Stimulated activated CD8-positive, alpha-beta memory T cell treated with anti-CD3 and anti-CD28 coated beads, Interleukin-4, amount 100 ng/mL, for 24 hours (primary cell): ENCODE data around the gene GABARAPL2.

Experiments used
- DNase-seq: peaks from one replicate; pipeline ENCODE4 v3.0.0-alpha.2; 2020; ENCODE audit warnings: low read depth

GABARAPL2 gene

DNA sequence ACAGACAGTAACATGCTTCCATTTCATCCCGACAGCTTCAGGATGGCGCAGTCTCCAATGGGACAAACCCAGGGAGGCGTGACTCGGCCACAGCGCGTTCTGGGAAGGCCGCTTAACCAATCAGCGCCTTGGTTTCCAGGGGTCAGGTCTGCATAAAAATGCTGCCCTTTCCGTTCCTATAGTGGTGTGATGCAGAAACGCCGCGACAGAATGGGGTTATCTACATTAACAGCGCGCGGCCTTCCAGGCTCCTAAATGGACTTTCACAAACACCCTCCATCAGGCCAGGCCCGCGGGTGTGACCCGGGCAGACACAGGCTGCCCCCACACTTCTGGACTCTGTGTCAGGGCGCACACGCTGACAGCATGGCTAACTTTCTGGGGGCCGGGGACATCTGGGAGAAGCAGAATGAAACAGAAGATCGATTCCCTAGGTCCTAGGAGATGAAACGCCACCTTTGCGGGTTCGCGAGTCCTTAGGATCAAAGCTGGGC lies 10.9 kb upstream of the GABARAPL2 start:
- no peak for DNase-seq

DNA sequence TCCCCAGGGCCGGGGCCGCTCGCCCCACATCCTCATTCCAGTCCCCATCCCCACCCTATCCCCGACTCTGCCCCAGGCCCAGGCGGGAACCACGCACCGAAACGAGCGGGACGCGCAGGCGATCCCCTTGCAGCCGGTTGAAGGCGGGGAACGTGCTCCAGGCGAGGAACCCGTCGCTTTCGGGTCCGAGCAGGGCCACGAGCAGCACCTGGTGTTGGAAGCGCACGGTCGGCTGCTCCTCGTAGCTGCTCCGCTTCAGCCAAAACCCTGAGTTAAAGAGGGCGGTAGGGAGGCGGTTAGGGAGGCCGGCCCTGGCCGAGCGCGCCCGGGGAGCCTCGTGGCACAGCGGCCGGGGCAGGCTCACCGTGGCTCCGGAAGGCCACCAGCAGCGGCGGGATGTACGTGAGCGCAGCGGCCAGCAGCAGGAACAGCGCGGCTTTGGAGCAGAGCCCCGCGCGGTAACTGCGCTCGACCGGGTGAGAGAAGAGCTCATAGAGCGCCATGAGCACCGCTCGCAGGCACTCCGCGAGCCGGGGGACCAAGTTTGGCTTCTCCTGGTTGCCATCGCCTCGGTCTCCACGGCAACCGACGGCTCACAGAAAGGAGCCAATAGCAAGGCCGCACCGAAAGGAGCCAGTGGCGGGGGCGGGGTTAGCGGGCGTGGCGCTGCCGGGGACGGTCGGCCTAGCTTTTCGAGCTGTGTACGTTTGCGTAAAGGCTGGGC lies 10.3 kb upstream of the GABARAPL2 start, which contains the start of gene TMEM231:
TMEM231 (minus strand) TSS at position 546 of the 724 bp plus-strand sequence; CDS start at position 503, 43 bp downstream.
- DNase-seq = peak; percentile 98

DNA sequence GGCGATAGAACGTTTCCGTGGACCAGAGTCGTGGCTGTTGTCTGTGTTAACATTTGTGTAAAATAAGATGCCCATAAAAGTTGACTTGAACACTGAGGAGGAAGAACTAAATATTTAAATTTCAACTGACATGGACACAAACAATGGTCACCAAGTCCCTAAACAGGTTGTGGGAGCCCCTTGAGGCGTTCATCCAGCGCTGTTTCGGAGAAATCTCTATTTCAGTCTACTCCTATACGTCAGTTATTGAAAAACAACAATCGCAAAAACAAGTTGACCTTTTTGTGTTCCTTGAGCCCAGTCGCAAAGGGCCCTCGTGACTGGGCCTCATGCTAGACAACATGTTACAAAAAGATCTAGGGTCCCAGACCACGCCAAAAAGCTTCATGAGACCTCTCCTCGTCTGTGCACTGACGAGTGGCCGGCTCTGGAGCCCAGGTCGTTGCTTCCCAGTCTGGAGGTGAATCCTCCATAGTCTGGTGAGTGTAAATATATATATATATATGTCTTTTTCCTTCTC lies 9.7 kb upstream of the GABARAPL2 start:
- no peak for DNase-seq

DNA sequence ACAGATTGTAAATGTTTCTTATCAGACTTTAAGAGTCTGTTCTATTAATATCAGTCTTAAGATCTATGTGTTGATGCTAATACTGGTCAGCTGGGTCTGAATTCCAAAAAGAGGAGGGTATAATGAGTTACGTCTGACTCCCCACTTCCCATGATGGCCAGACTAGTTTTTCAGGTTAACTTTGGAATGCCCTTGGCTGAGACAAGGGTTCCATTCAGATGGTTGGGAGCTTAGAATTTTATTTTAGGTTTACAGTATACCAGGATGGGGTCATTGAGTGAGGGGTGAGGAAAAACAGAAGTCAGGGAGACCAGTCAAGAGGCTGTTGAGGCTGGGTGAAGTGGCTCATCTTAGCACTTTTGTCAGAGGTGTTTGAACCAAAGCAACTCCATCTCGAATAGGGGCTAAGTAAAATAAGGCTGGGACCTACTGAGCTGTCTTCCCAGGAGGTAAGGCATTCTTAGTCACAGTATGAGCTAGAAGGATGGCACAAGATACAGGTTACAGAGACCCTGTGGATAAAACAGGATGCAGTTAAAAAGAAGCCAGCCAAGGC lies 7.3 kb upstream of the GABARAPL2 start:
- no peak for DNase-seq

DNA sequence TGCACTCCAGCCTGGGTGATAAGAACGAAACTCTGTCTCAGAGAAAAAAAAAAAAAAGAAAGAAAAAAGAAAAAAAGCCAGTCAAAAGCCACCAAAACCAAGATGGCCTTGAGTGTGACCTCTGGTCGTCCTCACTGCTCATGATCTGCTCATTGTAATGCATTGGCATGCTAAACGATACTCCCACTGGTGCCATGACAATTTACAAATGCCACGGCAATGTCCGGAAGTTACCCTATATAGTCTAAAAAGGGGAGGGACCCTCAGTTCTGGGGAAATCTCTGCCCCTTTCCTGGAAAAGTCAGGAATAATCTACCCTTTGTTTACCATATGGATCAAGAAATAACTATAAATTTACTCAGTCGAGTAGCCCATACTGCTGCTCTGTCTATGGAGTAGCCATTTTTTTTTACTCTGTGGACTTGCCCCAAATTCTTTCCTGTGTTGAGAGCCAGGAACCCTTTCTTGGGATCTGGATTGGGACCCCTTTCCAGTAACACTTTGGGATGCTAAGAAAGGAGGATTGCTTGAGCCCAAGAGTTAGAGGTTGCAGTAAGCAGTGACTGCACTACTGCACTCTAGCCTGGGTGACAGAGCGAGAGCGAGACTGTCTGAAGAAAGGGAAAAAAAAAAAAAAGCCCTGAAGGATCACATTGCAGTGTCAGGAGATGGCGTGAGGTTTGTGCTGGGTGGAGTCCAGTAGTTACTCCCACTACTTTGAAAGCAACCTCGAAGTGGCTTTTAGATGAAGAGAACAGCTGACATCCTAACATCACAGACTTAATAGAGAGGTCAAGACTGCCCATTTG lies 6.4 kb upstream of the GABARAPL2 start:
- DNase-seq = no peak

DNA sequence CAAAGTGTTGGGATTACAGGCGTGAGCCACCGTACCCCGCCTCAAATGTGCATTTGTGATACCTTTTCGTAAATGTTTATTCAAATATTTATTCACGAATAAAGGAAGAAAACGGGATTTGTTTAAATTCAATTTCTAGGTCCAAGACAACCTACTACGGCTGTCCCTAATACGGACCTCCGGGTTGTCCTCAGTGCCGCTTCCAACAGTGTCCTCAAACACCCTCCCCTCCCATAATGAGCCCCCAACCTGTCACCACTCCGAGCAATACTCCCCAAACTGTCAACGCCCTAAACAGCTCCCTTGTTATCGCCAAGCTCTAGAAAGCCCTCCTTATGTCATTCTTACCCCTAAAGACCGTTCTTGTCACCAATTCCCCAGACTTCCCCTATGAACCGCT lies 539 bp upstream of the GABARAPL2 start:
- DNase-seq = no peak

DNA sequence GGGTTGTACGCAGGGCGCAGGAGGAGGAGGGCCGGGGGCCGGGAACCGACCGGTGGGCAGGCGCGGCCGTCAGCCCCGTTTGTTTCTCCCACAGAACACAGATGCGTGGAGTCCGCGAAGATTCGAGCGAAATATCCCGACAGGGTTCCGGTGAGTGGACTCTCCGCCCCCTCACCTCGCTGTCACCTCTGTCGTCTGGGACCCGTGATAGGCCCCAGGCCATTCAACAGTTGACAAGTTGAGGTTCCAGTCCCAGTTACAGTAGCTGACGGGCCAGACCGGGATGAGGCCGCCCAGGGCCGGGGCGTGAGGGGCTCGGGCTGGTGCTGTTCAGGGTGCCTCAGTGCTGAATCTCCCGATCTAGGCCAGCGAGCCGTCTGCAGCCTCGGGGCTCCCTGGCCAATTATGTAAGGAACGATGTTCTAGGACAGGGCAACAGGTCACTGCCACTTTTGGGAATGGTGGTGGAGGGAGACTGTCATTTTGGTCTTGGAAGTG lies 628 bp downstream of the GABARAPL2 start:
- DNase-seq = no peak

DNA sequence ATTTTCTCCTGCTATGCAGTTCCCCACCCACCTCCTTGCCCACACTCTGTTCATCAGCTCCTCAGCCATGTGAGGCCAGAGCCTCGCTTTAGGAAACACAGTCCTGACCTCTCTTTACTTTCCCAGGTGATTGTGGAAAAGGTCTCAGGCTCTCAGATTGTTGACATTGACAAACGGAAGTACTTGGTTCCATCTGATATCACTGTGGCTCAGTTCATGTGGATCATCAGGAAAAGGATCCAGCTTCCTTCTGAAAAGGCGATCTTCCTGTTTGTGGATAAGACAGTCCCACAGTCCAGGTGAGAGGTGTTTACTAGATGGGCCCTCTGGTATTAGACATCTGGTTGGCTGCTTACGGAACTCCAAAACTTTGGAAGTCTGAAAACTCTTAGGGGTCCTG lies 1.7 kb downstream of the GABARAPL2 start:
- no peak for DNase-seq

DNA sequence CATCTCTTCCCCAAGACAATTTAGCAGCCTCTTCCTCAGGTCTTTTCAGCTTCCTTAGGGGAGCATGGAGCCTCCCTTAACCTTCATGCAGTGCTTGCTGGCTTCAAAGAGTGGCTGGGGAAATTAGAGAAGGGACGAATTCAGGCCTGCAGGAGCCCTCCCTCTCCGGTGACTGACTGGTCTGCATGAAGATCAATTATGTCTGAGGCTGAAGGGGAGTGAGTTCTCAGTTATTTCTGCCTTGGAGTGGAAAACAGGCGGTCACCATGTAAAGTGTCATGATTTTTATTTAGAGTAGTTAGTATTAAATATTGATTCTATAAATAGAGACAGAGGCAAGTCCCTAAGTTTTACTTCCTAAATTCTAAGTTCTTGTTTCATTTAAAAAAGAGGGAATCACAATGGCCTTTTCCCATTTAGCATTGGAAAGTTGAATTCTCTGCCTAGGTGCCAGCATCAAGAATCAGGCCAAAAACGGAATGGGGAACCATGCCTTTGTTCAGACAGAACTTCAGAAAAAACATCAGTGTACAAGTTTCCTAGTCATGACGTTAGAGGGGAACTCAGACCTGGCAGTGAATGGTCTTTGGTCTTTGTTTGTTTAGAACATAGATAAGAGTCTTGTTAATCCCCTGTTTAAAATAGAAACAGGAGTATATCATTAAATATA lies 4.4 kb downstream of the GABARAPL2 start:
- DNase-seq = no peak

DNA sequence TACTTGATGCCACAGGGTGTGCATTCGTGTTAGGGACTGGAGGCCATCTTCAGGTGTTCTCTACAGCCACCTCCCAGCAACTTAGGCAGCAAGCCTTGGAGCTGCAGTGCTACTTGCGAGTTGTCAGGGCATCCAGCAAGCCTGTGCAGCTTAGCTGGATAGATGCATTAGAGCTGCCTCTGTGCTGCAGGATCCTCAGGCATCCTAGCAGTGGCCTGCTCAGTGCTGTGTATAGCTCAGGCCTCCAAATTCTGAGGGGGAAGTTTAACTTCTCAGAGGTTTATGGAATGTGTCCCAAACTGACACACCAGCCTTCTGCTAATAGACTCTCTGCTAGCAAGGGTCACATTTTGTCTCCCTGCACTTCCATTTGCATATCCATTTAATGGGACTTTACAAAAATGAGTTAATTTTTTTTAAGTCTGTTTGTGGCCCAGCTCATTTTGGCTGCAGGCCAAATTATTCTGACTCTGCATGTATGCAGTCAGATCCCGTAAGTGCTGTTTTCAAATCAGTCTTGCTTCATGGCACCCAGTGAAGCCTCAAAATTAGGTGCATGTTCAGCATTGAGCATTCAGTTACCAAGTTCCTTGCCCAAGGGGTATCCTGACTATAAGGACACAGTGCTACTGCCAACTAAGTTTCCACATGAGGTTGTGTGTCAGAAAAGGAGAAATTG lies 6.8 kb downstream of the GABARAPL2 start:
- no peak for DNase-seq

DNA sequence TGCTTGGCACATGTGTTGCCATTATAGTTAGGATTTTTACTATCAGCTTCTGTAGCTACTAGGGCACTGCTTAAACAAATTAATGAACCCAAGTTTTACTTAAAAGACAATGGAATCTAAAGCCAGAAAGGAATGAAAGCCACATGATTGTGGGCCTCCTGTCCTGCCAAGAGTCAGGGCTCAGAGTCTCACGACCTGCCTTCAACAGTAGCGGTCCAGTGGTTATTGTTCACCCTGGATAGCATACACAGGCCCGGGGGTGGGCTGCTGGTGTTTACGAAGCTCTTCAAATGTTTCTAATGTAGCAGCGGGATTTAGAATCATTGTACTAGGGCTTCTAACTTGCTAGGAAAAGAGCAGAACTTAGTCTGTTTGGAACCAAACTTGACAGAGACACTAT lies 7.8 kb downstream of the GABARAPL2 start:
- no peak for DNase-seq

DNA sequence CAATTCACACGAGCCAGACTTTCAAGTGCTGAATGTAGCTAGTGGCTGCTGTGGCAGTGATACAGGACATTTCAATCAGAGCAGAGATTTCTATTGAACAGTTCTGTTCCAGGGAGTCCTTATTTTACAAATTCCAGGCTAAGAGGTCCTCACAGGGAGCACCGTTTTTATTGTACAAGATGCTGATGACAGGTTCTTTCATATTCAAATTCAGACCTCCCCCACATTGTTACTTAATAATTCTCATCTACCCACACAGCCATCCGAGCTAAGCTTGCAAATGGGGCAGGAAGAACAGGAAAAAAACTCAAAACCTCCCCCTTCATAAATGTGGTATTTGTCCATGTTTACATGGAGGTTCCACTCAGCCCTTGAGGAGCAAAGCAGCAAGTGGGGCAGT lies 9.8 kb downstream of the GABARAPL2 start:
- DNase-seq = no peak

DNA sequence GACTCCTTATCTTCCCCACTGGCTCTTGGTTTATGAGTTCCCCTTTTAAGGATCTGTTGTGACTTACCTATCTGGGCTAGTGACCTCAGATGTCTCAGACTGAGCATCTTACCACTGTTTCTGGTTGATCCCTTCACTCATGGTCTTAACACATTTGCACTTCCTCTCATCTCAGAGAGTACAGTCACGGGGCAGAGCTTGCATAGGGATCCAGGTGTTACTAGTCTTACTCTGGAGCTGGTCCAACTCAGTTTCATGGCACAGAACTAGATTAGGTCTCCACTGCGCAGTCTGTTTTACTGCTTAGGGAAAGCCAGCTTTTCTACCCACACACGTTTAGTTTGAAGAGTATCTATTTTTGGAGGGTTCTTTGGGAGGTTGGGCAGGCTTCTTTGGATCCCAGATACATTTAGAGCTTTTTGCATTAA lies 10.2 kb downstream of the GABARAPL2 start:
- no peak for DNase-seq

DNA sequence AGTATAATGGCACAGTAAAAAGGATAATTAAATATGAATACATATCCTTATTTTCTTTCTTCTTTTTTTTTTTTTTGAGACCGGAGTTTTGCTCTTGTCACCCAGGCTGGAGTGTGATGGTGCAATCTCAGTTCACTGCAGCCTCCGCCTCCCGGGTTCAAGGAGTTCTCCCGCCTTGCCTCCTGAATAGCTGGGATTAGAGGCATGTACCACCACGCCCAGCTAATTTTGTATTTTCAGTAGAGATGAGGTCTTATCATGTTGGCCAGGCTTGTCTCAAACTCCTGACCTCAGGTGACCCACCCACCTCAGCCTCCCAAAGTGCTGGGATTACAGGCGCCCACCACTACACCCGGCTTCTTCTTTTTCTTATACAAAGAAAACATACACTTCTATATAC lies 12.0 kb downstream of the GABARAPL2 start:
- no peak for DNase-seq

DNA sequence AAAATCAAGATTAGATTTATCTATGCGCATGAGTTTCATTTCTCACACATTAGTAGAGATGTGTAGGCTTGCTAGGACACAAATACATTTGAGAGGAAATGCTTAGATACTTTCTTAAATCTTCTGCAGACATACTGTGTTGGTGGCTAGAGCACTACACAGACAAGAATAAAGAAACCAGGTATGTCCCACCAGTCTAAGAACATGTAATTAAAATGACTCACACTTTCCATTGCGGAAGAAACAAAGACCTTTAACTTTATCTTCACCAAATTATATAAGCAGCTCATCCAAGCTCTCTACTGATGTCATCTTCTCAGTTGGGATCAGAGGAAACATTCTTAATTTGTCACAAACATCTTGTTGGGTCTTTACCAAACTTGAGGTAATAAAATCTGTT lies 12.5 kb downstream of the GABARAPL2 start:
- DNase-seq = no peak

DNA sequence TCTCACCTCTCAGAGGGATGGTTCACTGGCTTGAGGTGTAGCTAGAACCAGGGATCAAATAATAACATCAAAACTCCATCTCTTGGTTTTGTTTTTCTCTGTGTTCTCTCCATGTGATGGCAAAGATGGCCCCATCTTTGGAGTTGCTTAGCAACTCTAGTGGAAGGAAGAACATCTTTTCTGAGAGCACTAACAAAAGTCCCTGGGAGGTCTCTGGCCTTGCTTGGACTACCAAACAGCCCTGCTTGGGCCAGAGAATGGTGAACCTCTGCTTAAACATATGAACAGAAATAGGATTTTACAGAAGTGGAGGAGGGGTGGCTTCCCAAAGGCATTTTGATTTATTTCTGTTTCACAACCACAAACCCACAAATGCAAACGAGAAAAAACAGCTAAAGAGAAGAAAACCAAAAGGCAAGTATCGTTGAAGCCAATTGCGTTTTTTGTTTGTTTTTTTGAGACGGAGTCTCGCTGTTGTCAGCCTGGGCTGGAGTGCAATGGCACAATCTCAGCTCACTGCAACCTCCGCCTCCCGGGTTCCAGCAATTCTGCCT lies 13.2 kb downstream of the GABARAPL2 start:
- DNase-seq = no peak

DNA sequence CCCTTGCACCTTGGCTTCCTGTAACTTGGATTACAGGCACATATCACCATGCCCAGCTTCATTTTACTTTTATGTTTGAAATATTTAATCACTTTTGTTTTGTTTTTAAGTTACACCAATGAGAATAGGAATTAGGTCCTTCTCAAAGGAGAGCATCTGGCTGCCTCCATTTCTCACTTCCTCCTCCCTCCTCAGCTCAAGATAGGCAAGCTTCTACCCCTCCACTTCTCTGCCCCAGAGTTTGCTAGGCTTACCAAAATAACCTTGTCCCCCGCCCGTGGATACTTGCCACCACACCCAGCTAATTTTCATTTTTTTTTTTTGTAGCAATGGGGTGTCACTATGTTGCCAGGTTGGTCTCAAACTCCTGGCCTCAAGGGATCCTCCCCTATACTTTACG lies 17.9 kb downstream of the GABARAPL2 start:
- DNase-seq = no peak

DNA sequence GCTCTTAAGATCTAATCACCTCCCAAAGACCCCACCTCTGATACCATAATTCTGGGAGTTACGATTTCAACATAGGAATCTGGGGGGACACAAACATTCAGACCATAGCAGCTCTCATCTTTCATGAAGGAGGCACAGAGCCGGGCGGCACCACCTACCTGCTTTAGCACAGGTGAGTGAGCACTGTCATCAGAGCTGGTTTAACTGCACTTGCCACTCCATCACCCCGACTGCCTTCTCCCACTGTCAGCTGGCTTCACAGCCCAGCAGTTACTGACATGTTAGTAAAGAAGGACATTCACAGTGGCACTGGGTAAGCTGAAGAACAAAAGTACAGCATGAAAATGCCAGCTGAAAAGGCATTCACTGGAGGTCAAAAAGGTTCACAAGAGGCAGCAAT lies 22.5 kb downstream of the GABARAPL2 start:
- DNase-seq = no peak

DNA sequence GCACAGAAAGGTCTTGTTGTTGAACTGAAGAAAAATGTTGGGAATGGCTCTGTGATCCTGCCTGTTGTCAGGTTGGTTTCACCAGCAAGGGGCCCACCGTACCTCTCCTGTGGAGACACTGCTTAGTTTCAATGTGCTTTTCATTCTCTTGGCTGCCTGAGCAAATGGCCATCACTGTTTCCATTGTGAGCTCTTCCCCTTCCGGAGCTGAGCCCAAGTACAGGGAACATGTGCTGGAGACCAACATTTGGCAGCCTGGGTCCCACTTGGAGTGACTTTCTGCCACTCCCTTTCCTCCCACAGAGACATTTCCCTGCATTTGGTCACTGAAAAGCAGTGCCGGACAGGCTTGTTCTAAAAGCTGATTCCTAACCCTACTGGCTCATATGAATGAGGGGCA lies 23.1 kb downstream of the GABARAPL2 start:
- DNase-seq = no peak

DNA sequence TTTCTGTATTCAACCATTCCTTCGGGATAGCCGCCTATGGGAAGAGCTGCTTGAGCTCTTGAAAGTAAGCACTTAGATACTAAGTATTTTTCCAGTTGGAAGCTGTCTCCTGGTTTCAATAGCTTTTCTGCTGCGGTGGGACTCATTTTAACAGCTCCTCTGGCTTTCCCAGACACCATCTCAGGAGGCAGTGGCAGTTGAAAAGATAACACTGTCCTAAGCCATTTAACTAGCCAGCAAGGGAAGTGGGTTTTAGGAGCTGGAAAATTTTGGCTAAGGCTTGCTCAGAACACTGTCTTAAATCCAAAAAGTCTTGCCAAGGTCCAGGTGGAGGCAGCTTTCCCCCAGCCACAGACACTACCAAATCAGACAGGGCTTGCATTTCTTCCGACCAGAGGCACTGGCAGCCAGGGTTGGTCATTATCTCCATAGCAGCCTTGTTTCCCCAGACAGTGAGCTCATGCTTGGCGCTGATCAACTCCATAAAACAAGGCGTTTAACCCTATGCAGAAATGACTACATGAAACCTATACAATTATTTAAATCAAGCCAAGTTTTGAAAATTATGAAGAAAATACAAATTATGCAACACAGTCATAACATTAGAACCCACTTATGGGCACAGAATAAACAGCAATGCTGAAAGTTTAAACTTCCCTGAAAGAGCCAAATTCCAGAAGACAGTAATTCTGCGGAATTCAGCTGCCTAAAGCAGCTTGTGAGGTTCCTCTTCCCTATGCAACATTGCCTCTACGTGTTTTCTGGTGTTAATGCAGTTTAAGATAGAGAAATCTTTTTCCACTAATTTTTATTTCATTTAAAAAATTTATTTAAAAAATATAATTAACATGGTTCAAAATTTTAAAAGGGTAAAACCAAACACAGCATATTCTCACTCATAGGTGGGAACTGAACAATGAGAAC lies 25.0 kb downstream of the GABARAPL2 start:
- no peak for DNase-seq
